Measurements from ENCODE around the gene ITK. TPM values are rescaled to one million over a fixed set of nuclear protein-coding genes. Genes with fewer than 3 reads are reported as not detected.

ITK gene
- total RNA-seq: 100 to 1,000 TPM; 200 to 204 TPM

DNA sequence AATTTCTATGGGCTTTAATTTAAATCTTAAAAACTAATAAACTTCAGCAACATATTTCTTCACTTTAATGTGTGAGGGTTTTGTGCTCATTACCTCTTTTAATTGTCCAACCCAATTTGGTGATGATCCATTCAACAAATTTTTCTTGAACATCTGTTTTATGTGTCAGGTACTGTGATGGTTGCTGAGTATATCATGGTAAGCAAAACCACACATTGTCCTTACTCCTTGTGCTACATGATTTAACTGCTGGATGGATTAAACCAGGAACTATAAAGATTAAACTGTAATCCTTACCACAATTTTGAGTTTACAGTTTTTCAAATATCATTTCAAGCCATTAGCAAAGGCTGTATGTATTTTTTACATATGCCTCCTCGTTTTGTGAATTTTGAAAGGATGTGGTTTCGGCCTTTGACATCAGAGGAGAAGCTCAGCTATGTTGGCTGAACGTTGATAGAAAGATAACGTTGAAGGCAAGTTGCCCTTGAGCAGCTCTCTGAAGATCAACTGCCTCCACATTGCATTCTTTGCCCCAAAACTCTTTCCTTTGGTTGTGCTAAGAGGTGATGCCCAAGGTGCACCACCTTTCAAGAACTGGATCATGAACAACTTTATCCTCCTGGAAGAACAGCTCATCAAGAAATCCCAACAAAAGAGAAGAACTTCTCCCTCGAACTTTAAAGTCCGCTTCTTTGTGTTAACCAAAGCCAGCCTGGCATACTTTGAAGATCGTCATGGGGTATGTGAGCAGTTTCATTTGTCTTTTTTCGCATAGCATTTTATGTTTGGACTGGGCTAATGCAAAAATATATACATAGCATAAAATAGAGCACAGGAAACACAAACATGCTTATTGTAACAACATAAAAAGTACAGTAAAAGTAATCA, at the start of gene ITK:
Gene ITK (plus strand): TSS at position 467 of the 891 bp plus-strand sequence. CDS start 138 bp downstream, at position 605.
- peaks cover 6% of the 10 kb centered on the region for H3K9me3 Mint-ChIP-seq
- H3K36me3 Mint-ChIP-seq: peaks cover 61% of the 10 kb centered on the region
- H3K27me3 Mint-ChIP-seq: no peaks in the 10 kb centered on the region
- peak within 1 kb of the TSS; percentile 99 for H3K4me3 Mint-ChIP-seq
- peak within 1 kb of the TSS; percentile 100 for H3K27ac Mint-ChIP-seq
- no peak for DNase-seq
- H3K4me1 Mint-ChIP-seq: peaks cover 46% of the 10 kb centered on the region

DNA sequence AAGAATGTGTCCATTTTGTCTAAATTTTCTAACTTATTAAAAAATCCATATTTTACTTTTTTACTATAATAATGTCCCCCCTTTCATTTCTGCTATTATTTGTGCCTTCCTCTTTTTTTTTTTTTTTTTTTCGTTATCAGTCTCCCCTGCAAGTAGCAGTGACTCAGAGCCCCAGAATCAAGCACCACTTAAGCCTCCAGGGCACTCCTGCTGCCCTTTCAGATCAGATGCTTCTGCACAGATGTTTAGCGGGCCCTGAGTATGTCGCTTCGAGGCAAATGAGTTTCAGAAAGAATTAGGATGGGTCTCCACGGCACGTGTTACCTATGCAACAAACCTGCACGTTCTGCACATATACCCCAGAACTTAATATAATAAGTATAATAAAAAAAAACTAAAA, 49.7 kb upstream of the ITK start:
- no peaks in the 10 kb centered on the region for H3K9me3 Mint-ChIP-seq
- H3K27ac Mint-ChIP-seq: no peak overlapping the region
- H3K4me3 Mint-ChIP-seq: no peak overlapping the region
- H3K4me1 Mint-ChIP-seq: peaks cover 29% of the 10 kb centered on the region
- peaks cover 7% of the 10 kb centered on the region for H3K36me3 Mint-ChIP-seq
- no peaks in the 10 kb centered on the region for H3K27me3 Mint-ChIP-seq
- no peak for DNase-seq

DNA sequence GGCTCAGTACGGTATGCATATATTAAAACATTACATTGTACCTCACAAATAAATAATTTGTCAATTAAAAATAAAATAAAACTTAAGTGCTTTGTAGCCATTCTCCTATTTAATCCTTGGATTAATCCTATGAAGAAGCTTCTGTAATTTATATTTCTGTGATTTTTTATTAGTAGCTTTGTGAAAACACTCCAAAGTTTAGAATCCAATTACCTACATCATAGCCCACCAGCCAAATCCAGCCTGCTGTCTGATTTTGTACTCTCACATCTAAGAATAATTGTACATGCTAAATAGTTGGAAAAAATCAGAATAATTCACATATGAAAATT, 48.4 kb upstream of the ITK start:
- Mint-ChIP-seq H3K27ac (no peak overlapping the region), H3K9me3 (no peaks in the 10 kb centered on the region), H3K4me1 (peaks cover 33% of the 10 kb centered on the region), H3K27me3 (no peaks in the 10 kb centered on the region), H3K4me3 (no peak overlapping the region), H3K36me3 (peaks cover 16% of the 10 kb centered on the region)
- DNase-seq: no peak

DNA sequence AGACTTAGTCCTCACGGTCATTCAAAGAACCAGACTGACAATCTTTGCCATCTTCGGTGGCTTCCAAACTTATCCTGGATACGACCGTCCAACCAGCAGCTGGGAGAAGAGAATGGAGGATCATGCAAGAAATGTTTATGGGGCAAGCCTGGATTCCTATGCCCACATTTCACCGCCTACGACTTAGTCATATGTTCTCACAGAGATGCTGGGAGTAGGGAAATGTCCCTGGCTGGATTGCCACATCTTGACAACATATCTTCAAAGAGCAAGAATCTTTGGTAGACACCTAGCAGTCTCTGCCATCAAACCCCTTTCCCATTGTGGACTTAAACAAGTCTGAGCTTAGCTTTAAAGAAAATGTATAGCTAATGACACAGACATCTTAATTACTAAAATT, 42.9 kb upstream of the ITK start:
- H3K27me3 Mint-ChIP-seq: no peaks in the 10 kb centered on the region
- no peak overlapping the region for H3K4me3 Mint-ChIP-seq
- H3K4me1 Mint-ChIP-seq: peaks cover 36% of the 10 kb centered on the region
- peaks cover 66% of the 10 kb centered on the region for H3K36me3 Mint-ChIP-seq
- peaks cover 5% of the 10 kb centered on the region for H3K9me3 Mint-ChIP-seq
- no peak overlapping the region for H3K27ac Mint-ChIP-seq
- DNase-seq: no peak

DNA sequence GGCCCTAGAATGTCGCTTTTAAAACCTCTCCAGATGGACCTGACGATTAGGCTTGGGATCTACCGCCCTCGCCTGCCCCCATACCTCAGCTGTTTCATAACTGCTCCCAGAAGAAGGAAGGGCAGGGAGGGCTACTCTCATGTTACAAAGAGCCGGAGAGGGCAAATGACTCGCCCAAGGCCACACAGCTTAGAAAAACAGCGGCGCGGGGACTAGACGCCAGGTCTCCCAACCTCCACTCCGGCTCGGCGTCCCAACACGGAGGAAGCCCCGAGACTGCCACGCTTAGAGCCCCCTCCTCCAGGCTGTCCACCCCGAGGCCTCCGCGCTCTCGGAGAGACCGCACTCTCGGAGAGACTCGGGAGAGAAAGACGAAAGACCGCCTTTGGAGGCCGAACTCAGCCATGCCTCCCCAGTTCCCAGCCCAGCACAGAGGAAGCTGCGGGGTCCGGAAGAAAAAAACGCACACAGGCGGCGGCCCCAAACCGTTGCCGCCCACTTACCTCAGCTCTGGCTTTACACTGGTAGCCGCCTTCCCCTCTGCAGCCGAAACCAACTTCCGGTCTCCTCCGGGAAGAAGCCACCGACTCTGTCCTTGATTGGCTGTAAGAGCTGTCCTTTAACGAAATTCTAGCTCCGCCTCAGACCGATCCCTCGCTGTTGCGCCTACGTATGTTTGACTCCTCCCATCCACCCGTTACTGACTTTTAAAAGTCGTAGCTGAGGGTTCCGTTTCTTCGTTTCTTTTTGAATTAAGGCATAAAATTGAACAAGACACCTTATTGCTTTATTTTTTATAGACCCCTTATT, 38.1 kb upstream of the ITK start, which contains the start of gene MED7:
Gene MED7 (minus strand): TSS at position 549 of the 810 bp plus-strand sequence. CDS start 3,434 bp downstream, outside the sequence.
- Mint-ChIP-seq H3K27me3 (no peaks in the 10 kb centered on the region), H3K9me3 (peaks cover 5% of the 10 kb centered on the region), H3K27ac (peak within 1 kb of the TSS; percentile 99), H3K36me3 (peaks cover 47% of the 10 kb centered on the region), H3K4me1 (peaks cover 27% of the 10 kb centered on the region), H3K4me3 (peak within 1 kb of the TSS; percentile 98)
- peak; percentile 92 for DNase-seq

DNA sequence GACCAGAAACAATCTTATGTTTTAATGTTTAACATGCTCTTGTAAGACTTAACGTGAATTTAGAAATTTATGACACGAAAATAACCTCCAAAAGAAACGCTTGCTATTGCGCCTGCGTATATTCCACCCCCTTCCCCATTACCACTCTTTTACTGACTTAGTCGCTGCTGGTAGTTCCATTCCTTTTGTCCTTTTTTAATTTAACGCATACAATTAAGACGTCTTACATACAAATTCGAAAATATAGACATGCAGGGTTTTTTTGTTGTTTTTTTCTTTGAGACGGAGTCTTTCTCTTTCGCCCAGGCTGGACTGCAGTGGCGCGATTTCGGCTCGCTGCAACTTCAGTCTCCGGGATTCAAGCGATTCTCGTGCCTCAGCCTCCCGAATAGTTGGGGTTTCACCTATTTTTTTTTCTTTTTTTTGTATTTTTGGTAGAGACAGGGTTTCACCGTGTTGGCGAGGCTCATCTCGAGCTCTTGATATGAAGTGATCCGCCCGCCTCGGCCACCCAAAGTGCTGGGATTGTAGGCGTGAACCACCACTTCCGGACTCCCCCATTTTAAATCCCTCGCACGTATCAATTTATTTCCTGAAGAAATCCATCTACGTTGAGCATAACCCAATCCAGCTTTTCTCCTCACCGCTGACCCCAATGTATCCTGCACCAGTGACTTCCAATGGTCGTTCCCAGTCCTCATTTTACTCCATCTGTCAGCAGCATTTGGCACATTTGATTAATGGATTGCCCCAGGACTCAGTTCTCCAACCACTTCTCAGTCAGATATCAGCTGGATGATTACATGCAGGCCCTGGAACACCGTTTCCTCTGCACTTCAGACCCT, 37.3 kb upstream of the ITK start:
- Mint-ChIP-seq H3K4me3 (peak overlapping the region; percentile 98), H3K36me3 (peaks cover 39% of the 10 kb centered on the region), H3K27ac (peak overlapping the region; percentile 99), H3K9me3 (peaks cover 5% of the 10 kb centered on the region), H3K27me3 (no peaks in the 10 kb centered on the region), H3K4me1 (peaks cover 32% of the 10 kb centered on the region)
- DNase-seq: peak; percentile 54

DNA sequence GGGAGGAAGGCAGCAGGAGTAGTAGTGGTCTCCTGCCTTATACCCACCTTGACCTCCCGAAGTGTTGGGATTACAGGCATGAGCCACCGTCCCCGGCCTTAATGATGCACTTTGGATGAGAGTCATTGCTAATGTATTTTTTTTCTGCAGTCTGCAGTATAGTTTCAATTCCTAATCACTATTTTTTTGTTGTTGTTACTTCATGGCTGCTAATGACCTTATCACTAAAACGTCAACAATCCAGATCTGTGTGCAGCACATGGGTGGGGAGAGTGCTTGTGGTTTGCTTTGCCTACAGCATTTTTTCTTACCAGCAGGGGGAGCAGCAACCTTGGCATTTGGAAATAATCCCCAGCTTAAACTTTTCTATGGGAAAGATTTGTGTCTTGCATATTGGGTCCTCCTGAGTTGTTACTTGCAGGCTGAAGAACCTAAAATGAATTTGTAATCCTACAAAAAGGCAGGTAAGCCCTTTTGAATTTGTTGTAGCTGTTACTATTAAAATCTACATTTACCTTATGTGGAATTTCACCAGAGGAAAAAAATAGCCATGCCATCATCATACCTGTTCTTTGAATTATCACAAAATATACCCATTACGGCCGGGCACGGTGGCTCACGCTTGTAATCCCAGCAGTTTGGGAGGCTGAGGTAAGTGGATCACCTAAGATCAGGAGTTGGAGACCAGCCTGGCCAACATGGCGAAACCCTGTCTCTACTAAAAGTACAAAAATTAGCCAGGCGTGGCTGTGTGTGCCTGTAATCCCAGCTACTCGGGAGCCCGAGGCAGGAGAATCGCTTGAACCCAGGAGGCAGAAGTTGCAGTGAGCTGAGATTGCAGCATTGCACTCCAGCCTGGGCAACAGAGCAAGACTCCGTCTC, 31.7 kb upstream of the ITK start:
- Mint-ChIP-seq H3K4me1 (peaks cover 49% of the 10 kb centered on the region), H3K27ac (peak overlapping the region; percentile 81), H3K4me3 (no peak overlapping the region), H3K36me3 (no peaks in the 10 kb centered on the region), H3K9me3 (no peaks in the 10 kb centered on the region), H3K27me3 (no peaks in the 10 kb centered on the region)
- peak; percentile 72 for DNase-seq

DNA sequence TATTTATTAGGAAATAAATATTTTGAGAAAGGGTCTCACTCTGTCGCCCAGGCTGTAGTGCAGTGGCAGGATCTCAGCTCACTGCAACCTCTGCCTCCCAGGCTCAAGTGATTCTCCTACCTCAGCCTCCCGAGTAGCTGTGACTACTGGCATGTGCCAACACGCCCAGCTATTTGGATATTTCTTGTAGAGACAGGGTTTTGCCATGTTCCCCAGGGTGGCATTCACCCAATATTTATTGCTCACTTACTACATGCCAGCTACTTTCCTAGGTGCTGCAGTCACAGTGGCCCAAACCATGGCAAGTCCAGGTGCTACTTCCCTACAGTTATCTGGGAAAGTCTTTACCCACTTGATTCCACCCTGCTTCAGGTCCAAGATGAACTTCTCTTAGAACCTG, 29.6 kb upstream of the ITK start:
- DNase-seq: no peak
- peak overlapping the region; percentile 75 for H3K27ac Mint-ChIP-seq
- H3K27me3 Mint-ChIP-seq: no peaks in the 10 kb centered on the region
- peaks cover 8% of the 10 kb centered on the region for H3K36me3 Mint-ChIP-seq
- peaks cover 2% of the 10 kb centered on the region for H3K9me3 Mint-ChIP-seq
- no peak overlapping the region for H3K4me3 Mint-ChIP-seq
- H3K4me1 Mint-ChIP-seq: peaks cover 64% of the 10 kb centered on the region

DNA sequence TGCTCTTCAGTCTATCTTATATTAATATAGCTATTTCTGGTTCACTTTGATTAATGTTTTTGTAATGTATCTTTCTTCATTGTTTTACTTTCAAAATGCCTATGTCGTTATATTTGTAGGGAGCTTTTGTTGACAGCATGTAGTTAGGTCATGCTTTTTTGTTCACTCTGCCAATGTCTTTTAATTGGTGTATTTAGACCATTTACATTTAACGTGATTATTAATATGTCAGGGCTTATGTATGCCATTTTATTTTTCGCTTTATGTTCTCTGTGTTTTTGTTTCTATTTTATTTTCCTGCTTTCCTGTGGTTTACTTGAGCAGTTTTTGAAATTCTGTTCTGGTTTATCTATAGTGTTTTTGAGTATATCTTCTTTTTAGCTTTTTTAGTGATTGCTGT, 25.3 kb upstream of the ITK start:
- peaks cover 21% of the 10 kb centered on the region for H3K36me3 Mint-ChIP-seq
- H3K4me3 Mint-ChIP-seq: peak overlapping the region; percentile 84
- H3K4me1 Mint-ChIP-seq: peaks cover 67% of the 10 kb centered on the region
- H3K27ac Mint-ChIP-seq: peak overlapping the region; percentile 97
- DNase-seq: no peak
- H3K27me3 Mint-ChIP-seq: no peaks in the 10 kb centered on the region
- H3K9me3 Mint-ChIP-seq: peaks cover 6% of the 10 kb centered on the region

DNA sequence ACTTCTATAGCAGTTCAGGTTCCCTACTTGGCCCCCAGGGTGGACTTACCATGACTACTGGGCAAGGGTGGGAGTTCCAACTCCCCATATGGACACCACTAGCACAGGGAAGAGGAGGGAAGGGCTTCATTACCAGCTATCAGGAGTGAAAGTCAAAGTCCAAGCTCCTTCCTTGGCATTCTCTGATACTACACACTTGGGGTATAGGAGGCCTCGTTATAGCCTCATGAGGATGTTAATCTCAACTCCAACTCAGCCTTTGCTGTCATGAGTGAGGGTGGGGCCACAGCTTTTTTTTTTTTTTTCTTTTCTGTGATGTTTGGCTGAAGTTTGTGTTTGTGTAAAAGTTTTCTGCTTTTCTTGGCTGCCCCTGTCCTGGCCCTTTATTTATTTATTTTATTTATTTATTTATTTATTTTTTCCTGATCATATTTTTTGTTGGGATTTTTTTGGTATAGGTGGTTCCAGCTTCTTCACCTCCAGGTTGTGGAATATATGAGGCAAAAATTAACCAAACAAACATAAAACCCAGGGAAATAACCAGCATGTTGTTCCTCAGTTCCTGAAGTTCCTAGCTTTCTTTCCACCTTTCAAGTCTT, 23.2 kb upstream of the ITK start:
- Mint-ChIP-seq H3K4me3 (no peak overlapping the region), H3K27ac (no peak overlapping the region)

DNA sequence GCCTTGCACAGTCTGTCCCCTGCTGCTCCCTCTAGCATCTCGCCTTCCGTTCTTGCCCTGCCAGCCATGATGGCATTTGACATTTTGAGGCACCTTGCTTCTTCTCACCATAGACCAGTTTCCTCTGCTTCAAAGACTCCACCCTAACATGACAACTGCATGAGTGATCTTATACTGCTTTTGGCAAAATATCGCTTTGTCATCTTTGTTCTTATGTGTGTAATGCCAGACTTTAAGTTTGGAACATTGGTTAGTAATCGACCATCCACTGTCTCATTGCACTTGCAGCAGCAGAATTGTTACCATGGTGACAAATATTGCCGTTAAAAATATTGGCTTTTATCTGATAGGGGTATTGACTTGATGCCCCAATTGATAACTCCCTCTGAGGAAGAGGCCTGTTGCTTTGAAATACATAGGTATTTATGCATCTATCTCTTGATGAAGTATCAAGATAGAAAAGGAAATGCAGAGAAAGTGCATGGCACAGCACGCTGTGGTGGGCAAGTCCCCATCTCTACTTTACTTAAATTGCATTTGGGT, 21.4 kb upstream of the ITK start:
- Mint-ChIP-seq H3K4me3 (peak overlapping the region; percentile 38), H3K27ac (peak overlapping the region; percentile 86), H3K27me3 (no peaks in the 10 kb centered on the region), H3K4me1 (peaks cover 51% of the 10 kb centered on the region), H3K9me3 (peaks cover 6% of the 10 kb centered on the region), H3K36me3 (peaks cover 25% of the 10 kb centered on the region)
- DNase-seq: no peak

More for the DNA sequence above, 23.2 kb upstream of the ITK start:
- DNase-seq: no peak
- Mint-ChIP-seq H3K4me1 (peaks cover 63% of the 10 kb centered on the region), H3K27me3 (no peaks in the 10 kb centered on the region), H3K9me3 (peaks cover 6% of the 10 kb centered on the region), H3K36me3 (peaks cover 21% of the 10 kb centered on the region)

DNA sequence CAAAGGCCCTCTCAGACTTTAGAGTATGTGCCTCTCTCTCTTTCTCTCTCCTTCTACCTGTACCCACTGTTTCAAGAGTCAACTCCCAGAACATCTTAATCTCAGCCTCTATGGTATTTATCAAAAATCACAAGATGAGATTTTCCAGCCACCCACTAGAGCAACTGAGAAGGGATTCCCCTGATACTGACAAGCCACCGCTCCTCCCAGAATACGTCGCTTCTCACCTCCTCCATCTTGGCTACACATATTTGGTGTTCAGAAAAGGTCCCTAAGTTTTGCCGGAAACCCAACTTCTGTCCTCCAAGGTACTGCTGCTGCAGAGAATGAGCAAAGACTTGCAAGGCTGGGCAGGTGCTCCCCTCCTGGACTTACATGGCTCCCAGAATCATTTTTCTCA, 20.6 kb upstream of the ITK start:
- H3K4me1 Mint-ChIP-seq: peaks cover 47% of the 10 kb centered on the region
- no peak for DNase-seq
- peak overlapping the region; percentile 86 for H3K27ac Mint-ChIP-seq
- peaks cover 23% of the 10 kb centered on the region for H3K36me3 Mint-ChIP-seq
- peak overlapping the region; percentile 26 for H3K4me3 Mint-ChIP-seq
- peaks cover 6% of the 10 kb centered on the region for H3K9me3 Mint-ChIP-seq
- H3K27me3 Mint-ChIP-seq: no peaks in the 10 kb centered on the region

DNA sequence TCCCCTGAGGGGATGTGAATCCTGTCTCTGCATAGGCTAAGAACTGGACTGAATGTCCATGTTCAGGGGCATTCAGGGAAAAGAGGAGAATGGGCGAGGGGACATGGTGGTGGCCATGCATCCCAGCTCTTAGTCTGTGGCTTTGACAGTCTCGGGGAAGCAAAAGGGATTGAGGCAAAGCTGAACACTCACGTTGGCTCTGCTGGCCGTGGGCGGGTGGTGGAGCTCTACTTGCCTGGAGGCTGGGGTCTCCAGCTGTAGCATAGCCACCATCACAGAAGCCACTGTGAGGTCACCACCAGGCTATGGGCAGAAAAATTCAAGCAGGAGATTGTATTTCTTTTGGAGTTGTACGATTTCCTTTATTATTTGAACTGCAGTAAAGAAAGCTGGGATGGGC, 18.6 kb upstream of the ITK start:
- Mint-ChIP-seq H3K27me3 (no peaks in the 10 kb centered on the region), H3K4me3 (no peak overlapping the region), H3K27ac (no peak overlapping the region), H3K36me3 (peaks cover 14% of the 10 kb centered on the region), H3K9me3 (peaks cover 9% of the 10 kb centered on the region), H3K4me1 (peaks cover 51% of the 10 kb centered on the region)
- DNase-seq: no peak

Measured in activated naive CD8-positive, alpha-beta T cell treated with anti-CD3 and anti-CD28 coated beads for 36 hours (primary cell).